Inferior parietal cortex (tissue), 1 donor: Measurements from ENCODE around the gene ARSK.
A peak's percentile ranks its signal among the peaks of the same experiment; 100 is the strongest.

Source experiments
- DNase-seq: peaks from one replicate; pipeline ENCODE4 v3.0.0-alpha.2; 2016; ENCODE audit errors: extremely low spot score

ARSK gene

DNA sequence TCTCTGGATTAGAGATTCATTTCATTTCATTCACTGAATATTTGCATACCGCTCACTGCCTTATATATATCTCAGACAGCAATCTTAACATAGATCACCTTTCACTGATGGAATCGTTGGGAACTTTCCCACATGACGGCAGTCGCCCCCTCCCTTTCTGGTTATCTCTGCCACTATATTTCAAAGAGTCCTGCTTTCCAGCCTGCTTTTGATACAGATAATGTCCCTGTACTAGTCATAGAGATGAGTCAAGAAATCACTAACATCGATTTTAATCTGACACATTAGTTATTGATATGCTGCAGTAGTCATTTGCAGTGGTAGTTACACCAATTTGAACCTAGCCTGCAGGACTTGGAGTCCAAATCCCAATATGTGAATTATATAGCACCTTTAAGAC lies 8.5 kb downstream of the ARSK start:
- no peak for DNase-seq

DNA sequence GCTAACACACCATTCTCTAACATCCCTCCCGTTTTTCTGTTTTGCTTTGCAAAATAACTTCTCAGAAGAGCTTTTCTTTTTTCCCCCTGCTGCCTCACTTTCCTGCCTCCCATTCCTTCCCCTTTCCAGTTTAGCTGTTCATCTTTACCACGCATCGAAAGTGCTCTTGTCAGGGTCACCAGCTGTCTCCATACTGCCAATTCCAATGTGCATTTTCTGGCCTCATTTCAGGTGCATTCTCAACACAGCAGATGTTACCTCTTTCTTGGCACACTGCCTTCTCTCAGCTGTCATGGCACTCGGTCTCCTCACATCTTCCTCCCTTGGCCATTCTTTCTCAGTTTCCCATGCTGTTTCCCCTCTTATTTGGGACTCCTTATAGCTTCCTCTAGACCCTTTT lies 9.5 kb downstream of the ARSK start:
- DNase-seq: no peak

DNA sequence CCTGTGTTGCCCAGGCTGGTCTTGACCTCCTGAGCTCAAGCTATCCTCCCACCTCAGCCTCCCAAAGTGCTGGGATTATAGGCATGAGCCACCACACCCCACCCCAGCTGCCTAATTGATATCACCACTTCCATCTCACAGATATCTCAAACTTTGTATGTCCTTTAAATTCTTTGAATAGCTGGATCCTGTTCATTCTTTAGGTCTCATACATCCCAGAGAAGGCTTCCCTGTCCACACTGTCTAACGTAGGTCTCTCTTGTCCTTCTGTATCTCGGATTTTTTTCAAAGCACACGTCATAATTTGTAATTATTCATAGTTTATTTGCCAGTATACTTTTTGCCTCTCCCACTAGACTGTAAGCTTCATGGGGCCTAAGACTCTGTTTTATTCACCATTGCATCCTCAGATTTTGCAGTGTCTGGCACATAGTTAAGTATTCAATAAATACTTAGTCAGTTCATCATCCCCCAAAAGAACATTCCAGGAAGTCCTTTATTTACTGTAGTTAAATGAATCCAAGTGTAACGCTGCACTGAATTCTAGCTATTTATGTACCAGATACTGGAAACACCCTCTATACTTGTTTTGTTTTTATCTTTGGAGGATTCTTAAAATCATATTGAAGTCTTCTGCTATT lies 10.5 kb downstream of the ARSK start:
- DNase-seq: no peak

DNA sequence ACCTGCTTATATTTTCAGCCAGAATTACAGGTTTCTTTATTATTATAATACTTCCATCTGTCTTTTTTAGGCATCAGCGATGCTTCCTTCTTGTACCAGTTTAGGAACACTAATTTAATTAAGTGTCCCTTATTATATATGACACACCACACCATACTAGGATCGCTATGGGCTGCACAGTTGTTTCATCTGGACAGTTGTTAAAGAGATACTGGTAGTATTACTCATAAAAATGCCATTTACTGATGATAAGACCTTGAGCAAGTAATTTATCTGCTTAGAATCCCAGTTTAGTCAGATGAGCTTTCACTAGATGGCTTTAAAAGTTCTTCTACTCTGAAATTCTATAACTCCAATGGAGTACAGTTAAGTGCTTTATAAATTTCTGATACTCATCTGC lies 17.1 kb downstream of the ARSK start:
- DNase-seq: no peak

DNA sequence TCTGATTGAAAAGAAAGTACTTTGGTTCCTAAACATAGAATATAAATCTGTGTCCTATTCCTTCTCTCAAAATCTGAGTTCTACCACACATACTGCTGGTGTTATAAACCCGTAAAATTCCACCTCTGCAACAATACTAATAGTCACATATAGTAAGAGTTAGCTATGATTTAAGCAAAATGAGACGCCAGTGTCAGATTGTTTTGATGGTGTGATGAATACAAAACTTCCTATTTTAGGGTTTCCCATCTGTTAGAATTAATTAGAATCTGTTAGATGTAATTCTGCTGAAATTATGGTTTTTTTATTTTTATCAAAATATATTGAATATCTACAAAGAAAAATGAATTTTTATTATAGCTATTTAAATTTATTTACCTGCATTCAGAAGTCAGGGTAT lies 26.7 kb downstream of the ARSK start:
- DNase-seq: no peak

DNA sequence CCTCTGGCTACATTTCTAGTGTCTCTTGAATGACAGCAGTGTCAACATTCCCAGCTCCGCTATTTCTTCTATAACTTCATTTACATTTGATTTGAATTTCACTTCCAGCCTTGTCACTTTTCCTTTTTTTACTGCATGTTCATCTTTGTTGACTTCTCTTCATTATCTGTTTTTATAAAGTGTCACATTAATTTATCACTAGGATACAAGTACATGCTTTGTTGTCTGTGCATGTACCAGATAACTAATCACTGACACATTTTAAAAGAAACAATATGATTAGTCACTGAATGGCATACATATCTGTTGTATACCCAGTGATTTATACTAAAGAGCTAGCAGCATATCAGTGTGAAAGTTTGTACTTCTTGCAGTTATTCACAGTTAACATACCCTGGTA lies 29.1 kb downstream of the ARSK start:
- DNase-seq: no peak

DNA sequence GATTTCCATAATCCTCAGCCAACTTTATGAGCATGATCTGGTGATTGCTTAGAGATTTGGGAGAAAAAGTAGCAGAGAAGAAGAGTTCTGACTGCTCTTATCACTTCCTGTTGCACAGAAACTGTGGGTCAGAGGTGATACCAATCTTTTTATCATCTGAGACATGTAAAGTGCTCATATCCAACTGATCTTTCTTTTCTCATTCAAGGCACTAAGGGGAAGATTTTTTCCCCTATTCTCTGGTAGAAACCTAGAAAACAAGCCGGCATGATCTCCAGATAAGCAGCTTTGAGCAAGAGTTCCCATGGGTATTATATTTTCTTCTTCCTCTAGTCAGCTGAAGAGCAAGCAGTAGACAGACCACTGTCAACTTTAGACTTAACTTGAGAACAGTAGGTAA lies 36.0 kb downstream of the ARSK start:
- no peak for DNase-seq

DNA sequence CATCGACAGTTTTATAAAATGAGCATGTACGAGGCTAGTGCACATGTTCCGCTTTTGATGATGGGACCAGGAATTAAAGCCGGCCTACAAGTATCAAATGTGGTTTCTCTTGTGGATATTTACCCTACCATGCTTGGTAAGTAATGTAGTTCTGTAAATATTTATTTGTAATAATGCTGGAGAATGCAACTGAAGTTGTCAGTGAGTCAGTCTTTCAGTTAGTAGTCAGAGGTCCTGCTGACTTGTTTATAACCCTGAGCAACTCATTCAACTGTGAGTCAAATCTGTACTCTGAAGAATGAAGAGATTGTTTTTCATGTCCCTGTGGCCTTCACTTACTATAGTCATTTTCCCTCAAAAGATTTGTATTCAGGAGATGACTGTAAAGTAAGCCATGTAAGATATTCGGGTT lies 36.6 kb downstream of the ARSK start:
- DNase-seq: no peak

DNA sequence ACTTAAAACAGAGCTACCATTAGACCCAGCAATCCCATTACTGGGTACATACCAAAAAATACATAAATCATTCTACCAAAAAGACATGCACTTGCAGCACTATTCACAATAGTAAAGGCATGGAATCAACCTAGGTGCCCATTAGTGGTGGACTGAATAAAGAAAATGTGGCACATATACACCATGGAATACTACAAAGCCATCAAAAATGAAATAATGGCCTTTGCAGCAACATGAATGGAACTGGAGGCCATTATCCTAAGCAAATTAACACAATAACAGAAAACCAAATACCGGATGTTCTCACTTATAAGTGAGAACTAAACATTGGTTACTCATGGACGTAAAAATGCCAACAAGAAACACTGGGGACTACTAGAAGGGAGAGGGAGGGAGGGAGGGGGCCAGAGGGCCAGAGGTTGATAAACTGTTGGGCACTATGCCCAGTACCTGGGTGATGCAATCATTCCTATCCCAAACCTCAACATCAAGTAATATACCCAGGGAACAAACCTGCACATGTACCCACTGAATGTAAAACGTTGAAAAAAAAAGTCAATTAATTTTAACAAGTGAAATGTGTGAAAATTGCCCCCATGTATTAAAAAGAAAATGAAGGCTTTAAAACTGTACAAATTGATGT lies 40.5 kb downstream of the ARSK start:
- no peak for DNase-seq

DNA sequence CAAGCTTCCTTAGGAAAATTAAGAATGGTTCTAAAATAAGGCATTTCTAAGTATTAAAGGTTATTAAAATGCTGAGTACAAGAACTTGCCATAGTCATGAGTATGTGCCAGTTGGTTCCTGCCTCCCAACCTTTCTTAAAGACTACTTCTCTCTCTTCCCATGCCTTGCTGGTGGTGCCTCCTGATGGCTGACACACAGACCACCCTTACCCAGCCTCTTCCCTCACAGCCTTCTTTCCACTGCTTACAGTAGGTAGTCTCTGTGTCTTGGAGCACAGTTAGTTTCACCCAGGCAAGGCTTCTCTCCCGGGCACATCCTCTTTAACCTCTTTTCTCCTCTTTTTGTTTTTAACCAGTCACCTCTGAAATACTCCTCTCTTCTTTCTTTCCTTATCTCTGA lies 44.4 kb downstream of the ARSK start:
- no peak for DNase-seq

DNA sequence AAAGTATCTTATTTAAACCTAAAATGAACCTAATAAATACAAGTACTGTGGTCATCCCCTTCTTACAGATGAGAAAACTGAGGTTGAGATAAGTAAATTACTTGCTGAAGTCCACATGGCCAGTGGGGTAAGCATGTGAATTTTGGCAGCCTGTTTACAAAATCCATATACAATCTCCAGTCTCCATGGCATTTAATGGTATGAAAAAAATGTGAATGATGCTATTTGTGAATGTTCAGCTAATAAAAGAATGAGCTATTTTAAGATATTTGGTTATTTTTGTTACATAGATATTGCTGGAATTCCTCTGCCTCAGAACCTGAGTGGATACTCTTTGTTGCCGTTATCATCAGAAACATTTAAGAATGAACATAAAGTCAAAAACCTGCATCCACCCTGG lies 45.7 kb downstream of the ARSK start:
- DNase-seq: no peak

DNA sequence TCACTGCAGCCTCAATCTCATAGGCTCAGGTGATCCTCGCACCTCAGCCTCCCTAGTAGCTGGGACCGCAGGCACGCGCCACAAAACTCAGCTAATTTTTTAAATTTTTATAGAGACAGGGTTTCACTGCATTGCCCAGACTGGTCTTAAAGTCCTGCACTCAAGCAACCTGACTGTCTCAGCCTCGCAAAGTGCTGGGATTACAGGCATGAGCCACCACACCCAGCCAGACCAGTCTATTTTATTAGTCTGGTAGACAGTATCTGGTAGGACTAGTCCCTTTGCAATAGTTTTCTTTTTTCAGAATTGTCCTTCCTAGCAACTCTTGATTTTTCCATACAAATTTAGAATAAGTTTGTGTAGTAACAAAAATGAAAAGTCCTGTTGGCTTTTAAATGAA lies 50.9 kb downstream of the ARSK start:
- no peak for DNase-seq

DNA sequence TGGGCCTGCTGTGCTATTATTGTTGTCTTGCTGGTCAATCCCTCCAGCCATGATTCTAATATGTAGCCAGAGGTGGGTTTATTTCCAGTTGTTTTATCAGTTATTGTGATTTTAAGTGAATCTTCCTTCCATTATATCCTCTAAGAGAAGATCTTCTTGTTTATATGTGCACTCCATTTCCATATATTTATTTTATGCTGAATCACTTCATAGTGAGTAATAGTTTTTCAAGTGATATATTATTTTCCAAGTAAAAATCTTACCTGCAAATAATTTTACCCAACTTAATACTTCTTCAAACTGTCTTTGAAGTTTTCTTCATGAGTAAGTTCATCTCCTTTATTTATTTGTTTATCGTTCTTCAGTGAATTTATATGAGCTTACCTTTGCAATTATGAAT lies 51.5 kb downstream of the ARSK start:
- no peak for DNase-seq

DNA sequence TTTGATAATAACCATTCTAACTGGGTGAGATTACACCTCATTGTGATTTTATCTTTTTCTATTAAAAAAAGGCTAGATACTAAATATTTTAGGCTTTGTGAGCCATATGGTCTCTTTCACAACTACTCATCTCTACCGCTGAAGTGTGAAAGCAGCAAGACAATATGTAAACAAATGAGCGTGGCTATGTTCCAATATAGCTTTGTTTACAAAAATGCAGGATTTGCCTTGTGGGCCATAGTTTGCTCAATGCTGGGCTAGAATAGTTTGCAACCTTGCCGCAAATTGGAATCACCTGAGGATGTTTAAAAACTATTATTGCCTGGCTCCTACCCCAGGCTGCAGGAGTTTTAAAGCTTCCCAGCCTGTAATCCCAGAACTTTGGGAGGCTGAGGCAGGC lies 54.8 kb downstream of the ARSK start:
- DNase-seq: no peak

DNA sequence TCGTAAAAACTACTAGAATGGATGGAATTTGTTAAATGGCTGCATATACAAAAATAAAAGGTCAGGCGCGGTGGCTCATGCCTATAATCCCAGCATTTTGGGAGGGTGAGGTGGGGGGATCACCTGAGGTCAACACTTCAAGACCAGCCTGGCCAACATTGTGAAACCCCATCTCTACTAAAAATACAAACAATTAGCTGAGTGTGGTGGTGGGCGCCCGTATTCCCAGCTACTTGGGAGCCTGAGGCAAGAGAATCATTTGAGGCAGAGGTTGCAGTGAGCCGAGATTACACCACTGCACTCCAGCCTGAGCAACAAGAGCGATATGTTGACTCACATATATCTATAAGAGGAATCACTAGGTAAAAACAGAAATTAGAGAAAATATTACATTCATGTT lies 55.6 kb downstream of the ARSK start:
- DNase-seq: no peak

DNA sequence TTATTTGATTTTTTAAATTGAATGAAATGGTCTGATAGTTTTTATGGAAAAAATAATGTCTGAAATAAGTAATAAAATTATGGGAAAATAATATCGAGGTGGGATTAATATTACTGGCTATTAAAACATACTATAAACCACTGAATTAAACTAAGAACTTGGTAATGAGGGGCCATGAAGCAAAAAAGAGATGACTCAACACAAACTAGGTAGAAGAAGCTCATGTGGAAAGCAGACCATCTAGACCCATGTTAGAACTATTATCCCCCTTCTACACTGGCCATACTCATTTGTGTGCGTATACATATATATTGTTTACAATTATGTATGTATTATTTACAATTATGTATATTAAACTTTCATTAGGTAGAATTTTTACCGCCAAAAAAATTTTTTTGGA lies 56.5 kb downstream of the ARSK start:
- DNase-seq: no peak

DNA sequence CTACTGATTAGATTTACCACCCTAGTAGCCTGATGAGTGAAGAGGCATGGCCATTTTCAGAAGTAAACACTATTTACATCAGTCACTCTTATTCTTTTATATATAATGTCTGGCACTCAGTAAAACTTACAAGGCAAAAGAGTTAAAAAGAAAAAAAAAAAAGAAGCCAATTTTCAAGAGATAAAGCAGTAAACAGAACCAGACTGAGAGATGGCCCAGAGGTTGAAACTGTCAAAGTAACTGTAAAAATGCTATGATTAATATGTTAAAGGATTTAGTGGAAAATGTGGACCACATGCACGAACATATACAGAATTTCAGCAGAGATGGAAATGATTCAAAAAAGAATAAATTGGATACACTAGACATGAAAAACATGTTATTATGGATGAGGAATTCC lies 58.6 kb downstream of the ARSK start:
- no peak for DNase-seq

DNA sequence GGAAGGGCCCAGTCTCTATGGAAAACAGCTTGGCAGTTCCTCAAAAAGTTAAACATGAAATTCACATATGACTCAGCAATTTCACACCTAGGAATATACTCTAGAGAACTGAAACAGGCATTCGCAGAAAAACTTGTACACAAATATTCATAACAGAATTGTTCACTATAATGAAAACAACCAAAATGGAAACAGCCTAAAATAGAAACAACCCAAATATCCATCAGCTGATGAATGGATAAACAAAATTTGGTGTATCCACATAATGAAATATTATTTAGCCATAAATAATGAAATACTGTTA lies 60.2 kb downstream of the ARSK start:
- DNase-seq: no peak

DNA sequence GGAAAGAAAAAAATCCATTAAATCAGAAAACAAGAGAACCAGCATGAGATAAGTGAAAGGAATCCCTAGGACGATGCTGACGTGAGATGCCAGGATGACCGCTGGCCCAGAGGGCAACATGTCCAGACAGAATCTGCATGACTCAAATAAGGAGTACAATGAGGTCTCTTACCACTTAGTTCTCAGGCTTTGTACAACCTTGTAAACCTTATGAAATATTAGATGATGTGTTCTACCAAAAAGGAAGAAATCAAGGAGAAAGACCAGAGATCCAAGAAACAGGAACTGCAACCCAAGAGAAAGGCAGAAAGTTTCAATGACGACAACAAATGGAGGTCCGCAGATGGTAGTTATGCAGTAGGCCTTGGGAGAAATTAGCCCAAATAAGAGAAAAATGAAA lies 62.2 kb downstream of the ARSK start:
- no peak for DNase-seq

DNA sequence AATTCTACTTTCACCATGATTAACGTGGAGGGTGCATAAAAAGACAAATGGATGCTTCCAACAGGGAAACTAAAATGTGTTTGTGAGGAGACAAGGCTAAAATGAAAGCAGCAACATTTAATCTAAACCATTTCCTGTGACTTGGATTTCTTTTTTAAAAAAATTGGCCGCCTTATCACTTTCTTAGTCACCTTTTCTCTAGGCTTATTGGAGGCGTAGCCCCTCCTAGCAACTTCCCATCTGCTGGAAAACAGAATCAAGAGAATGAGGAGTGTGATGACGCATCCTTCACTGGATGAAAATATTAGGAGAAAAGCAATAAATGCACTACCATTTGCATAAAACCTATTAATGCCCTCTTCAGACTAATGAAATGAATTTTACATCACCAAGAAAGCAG lies 64.2 kb downstream of the ARSK start:
- DNase-seq: no peak

DNA sequence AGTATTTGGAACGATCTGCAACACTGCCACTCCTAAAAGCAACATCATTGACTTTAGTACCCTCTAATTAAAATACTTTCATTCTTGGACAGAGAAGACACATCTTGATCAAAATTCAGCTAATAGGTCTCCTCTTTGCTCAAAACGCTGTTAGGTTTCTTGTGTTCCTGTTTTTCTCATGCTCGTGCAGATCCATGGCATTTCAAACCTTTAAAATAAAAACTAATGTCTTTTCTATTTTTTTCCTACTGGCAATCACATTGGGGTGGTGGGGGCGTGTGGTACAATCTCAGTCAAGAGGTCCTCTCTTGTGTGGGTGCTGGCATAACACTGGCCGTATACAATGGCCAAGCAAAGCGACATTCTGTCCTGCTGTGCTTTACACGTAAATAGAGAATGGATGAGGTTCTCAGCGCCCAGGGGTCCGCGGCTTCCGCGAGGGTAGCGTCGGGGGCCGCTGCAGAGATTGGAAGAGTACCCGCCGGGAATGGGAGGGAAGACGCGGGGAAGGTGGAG lies 64.7 kb downstream of the ARSK start:
- no peak for DNase-seq

DNA sequence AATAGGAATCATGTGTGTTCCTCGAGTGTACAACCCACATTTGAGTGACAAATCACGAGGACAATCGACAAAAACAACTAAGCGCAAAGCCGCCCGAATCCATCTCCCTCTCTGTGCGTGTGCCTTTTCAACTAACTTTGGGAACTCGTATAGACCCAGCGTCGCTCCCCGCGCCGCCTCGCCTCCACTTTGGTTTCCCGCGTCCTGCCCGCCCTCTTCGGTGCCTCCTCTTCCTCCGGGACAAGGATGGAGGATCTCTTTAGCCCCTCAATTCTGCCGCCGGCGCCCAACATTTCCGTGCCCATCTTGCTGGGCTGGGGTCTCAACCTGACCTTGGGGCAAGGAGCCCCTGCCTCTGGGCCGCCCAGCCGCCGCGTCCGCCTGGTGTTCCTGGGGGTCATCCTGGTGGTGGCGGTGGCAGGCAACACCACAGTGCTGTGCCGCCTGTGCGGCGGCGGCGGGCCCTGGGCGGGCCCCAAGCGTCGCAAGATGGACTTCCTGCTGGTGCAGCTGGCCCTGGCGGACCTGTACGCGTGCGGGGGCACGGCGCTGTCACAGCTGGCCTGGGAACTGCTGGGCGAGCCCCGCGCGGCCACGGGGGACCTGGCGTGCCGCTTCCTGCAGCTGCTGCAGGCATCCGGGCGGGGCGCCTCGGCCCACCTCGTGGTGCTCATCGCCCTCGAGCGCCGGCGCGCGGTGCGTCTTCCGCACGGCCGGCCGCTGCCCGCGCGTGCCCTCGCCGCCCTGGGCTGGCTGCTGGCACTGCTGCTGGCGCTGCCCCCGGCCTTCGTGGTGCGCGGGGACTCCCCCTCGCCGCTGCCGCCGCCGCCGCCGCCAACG lies 65.3 kb downstream of the ARSK start, which contains the start of gene GPR150:
GPR150 (plus strand) TSS at position 58 of the 840 bp plus-strand sequence; CDS start at position 247, 189 bp downstream.
- peak; percentile 57 for DNase-seq
